Muscle of back (tissue), 11 donors: Measurements from ENCODE around the gene ZNF568. TPM values are rescaled to one million over a fixed set of nuclear protein-coding genes. Genes with fewer than 3 reads are reported as not detected.

Experiments
- DNase-seq, 3 donors: peaks; one replicate each; pipeline versions ENCODE4 v3.0.0 to v3.0.0-alpha.2; 2013
- polyA plus RNA-seq, 10 donors: library from polyadenylated mRNA; unstranded; fragments of 120-200 nt; gene quantifications; one replicate each; pipeline ENCODE4 v1.2.1, GENCODE V29; 2013; ENCODE audit not compliant: insufficient read length in 10 of 10

The ZNF568 gene
- polyA plus RNA-seq, 10 donors: 27.0 to 49.4 (median 32.3) TPM

DNA sequence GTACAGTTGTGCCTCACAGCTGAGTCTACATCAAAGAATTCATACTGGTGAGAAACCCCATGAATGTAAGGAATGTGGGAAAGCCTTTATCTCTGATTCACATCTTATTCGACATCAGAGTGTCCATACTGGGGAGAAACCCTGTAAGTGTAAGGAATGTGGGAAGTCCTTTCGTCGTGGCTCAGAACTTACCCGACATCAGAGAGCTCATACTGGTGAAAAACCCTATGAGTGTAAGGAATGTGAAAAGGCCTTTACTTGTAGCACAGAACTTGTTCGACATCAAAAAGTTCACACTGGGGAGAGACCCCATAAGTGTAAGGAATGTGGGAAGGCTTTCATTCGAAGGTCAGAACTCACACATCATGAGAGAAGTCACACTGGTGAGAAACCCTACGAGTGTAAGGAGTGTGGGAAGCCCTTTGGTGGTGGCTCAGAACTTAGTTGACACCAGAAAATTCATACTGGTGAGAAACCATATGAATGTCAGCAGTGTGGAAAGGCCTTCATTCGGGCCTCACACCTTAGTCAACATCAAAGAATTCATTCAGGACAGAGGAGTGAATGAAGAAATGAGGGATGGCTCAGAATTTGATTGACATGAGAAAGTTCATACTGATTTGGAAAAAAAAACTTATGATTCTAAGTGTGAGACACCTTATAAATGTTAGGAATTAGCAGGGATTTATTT lies 81.2 kb downstream of the ZNF568 start:
- no peak for DNase-seq

DNA sequence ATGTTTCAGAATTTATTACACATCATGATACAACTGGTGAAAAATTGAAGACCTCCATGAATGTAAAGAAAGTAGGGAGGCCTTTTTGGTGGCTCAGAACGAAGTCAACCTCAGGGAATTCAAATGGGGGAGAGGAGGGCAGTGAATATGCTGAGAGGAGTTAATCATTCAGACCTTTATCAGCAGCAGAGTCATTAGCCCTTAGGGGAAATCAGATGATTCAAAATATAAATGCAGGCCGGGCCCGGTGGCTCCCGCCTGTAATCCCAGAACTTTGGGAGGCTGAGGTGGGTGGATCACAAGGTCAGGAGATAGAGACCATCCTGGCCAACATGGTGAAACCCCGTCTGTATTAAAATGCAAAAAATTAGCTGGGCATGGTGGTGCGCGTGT lies 81.7 kb downstream of the ZNF568 start:
- no peak for DNase-seq

DNA sequence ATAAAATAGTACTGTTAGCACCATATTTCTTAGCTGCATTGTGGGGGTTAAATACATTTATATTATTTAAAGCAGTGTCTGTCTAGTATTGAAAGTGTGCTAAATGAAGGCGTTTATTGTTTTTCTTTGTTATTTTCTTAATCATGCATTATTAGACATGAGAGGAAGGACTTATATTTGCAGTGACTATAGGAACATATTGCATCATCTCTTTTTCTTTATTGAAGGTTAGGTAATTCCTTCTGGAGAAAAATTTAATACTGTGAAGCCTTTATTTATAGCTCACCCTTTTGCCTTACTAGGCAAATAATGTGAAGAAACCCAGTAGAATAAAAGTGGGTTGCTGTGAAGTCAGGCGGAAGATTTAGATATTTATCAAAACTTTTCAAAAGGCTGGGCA lies 83.2 kb downstream of the ZNF568 start:
- DNase-seq: no peak

GRCh38 chr19:37007587-37008220 lies 91.6 kb downstream of the ZNF568 start:
- peak; percentile 47 to 86 (median 85) for DNase-seq

DNA sequence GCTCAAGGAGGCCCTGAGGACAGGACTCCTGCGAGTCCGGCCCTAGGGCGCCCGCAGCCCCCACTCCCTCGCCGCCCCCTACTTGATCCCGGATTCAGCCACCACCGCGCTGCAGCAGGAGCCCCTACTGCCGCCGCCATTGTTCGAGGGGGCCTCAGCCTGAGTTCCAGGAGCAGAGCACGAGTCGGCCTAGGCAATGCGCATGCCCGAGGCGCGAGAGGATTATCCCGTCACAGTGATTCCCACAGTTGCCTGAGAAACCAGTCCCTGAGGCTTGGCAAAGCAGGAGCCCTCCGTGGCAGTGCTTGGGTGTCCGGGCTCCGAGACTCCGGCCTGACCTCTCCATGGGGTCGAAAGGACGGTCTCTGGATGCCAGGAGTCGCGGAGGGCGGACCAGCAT lies 93.7 kb downstream of the ZNF568 start:
- no peak for DNase-seq

DNA sequence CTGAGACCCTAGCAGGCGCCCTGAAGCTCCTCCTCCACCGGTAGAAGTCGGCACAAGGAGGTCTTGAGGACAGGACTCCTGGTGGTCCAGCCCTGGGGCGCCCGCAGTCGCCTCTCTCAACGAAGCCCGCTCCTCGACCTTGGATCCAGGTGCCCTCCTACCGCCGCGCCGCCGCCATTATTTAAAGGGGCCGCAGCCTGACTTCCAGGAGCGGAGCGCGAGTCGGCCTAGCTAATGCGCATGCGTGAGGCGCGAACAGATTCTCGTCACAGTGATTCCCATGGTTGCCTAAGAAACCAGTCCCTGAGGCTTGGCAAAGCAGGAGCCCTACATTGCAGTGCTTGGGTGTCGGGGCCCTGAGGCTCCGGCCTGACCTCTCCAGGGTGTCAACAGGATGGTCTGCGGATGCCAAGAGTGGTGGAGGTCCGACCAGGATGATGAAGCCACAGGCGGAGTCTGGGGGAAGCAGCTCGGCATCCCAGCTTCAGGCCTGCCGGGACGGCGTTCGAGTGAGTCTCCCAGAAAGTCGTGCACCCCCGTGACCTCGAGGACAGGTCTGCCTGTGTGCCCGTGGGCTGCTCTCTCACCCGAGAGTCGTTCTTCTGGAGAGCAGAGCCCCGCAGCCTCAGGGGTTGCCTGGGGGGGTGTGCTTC lies 96.1 kb downstream of the ZNF568 start:
- DNase-seq: no peak

DNA sequence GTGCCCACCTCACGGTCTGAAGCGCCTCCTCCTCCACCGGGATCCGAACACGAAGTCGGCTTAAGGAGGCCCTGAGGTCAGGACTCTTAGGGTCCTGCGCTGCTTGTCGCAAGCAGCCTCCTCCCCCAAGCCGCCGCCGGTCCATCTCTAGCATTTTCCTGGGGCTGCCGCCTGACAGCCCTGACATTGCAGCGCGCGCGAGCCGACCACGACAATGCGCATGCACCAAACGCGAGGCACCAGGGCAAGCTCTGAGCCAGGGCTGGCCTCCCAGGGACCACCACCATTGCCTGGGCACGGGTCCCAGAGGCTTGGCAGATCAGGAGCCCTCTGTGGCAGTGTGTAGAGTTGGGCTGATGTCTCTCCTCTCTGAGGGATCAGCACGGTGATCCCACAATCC lies 98.3 kb downstream of the ZNF568 start:
- no peak for DNase-seq

GRCh38 chr19:37045140-37045539 lies 129.0 kb downstream of the ZNF568 start:
- DNase-seq: no peak

Other genes starting within 250 kb of the ZNF568 start
- 10 to 100 TPM in 3 of 10 donors, 1 to 10 TPM in 7; 5.5 to 11.8 (median 8.4) TPM for gene ZNF461, start 249.5 kb upstream of the ZNF568 start, polyA plus RNA-seq
- 10 to 100 TPM in 1 of 10 donors, 1 to 10 TPM in 9; 6.9 to 10.8 (median 8.5) TPM for gene ZNF567, start 228.7 kb upstream of the ZNF568 start, polyA plus RNA-seq
- 1 to 10 TPM in 9 of 10 donors, under 1 TPM in 1; 0.89 to 2.6 (median 1.6) TPM for gene ZNF850, start 143.5 kb upstream of the ZNF568 start, polyA plus RNA-seq
- 10 to 100 TPM in 1 of 10 donors, 1 to 10 TPM in 9; 6.1 to 10.5 (median 7.8) TPM for gene ZNF790, start 77.9 kb upstream of the ZNF568 start, polyA plus RNA-seq
- gene ZNF345, start 65.5 kb upstream of the ZNF568 start, polyA plus RNA-seq: 10 to 100 TPM in 1 of 10 donors, 1 to 10 TPM in 9; 4.2 to 10.1 (median 6.3) TPM
- gene ZNF829, start within 50 bp of the ZNF568 start, polyA plus RNA-seq: 1 to 10 TPM; 3.8 to 6.4 (median 4.4) TPM
- 10 to 100 TPM; 10.9 to 15.2 (median 12.6) TPM for gene ZNF420, start 162.1 kb downstream of the ZNF568 start, polyA plus RNA-seq